Aorta (tissue), 5 donors: ENCODE measurements around the gene PGC. TPM values are rescaled to one million over a fixed set of nuclear protein-coding genes. Genes with fewer than 3 reads are reported as not detected.

Experiments
- ATAC-seq: fragments of 200-7000 bp; cut with Tn5 transposase; one replicate; pipeline ENCODE4 v1.9.1; 2022; ENCODE audit warnings: moderate library complexity; ENCODE audit not compliant: low FRiP score
- DNase-seq, 2 donors: peaks; one replicate each; pipeline ENCODE4 v3.0.0-alpha.2; 2020
- H3K27ac ChIP-seq, 2 donors: one replicate each; pipeline ENCODE4 v1.5.1; 2013; ENCODE audit warnings: low read length in 2 of 2, mild to moderate bottlenecking in 2 of 2, moderate library complexity in 2 of 2, control low read depth in 1 of 2, inconsistent platforms in 1 of 2, low read depth in 1 of 2
- H3K27me3 ChIP-seq, 2 donors: one replicate each; pipeline ENCODE4 v1.6.1; 2013; ENCODE audit warnings: control low read depth in 1 of 2, low read length in 1 of 2, mild to moderate bottlenecking in 1 of 2, moderate library complexity in 1 of 2; ENCODE audit not compliant: insufficient read depth in 2 of 2, control insufficient read depth in 1 of 2
- H3K36me3 ChIP-seq, 2 donors: one replicate each; pipeline ENCODE4 v1.6.1; 2013; ENCODE audit warnings: control low read depth in 1 of 2, low read length in 1 of 2, mild to moderate bottlenecking in 1 of 2; ENCODE audit not compliant: insufficient read depth in 2 of 2, control insufficient read depth in 1 of 2
- H3K4me1 ChIP-seq, 2 donors: one replicate each; pipeline ENCODE4 v1.6.1; 2013; ENCODE audit warnings: low read length in 2 of 2, control low read depth in 1 of 2, mild to moderate bottlenecking in 1 of 2, moderate library complexity in 1 of 2; ENCODE audit not compliant: insufficient read depth in 2 of 2, control insufficient read depth in 1 of 2
- H3K4me3 ChIP-seq, 2 donors: one replicate each; pipeline ENCODE4 v1.5.1; 2013; ENCODE audit warnings: low read length in 2 of 2, control low read depth in 1 of 2, mild to moderate bottlenecking in 1 of 2
- H3K9me3 ChIP-seq: one replicate; pipeline ENCODE4 v1.6.1; 2013; ENCODE audit warnings: mild to moderate bottlenecking, low read length; ENCODE audit not compliant: control insufficient read depth
- WGBS, 2 donors: extraction: QIAGEN DNeasy Blood & Tissue Kit; methylation state at CpG; one replicate each; pipeline ENCODE4 v1.1.7; 2013; 5-methylcytosine and 5-hydroxymethylcytosine counted together
- intact Hi-C, 2 donors: fragments of 100-400 bp; cut with DNase I; formaldehyde crosslinking; loops; one replicate each; pipeline versions ENCODE4 v1.14.2 to v1.15.0; 2022
- polyA plus RNA-seq, 2 donors: library from polyadenylated mRNA; stranded (reverse); fragments of 200-250 nt; gene quantifications; one replicate each; pipeline ENCODE4 v1.2.3, GENCODE V29; 2013
- total RNA-seq, 2 donors: library from RNA; stranded (reverse); fragmentation: NEBNext Ultra II Directional; extraction: Animal tissue kit (Norgen Biotek cat#: 25700); gene quantifications; one replicate each; pipeline ENCODE4 v1.2.1, GENCODE V29; 2021
- donor health status: healthy with polysubstance abuse.
- donor health status: Bipolar disorder and iron deficiency.
- donor health status: DM: no; HTN: no; CAD: no.
- donor health status: DM: no; HTN: no; CAD: no.
- donor health status: DM: yes; HTN: yes; CAD: no.

Gene PGC
- total and polyA plus RNA-seq, 4 donors: 0.33 to 2.5 (median 0.86) TPM

DNA sequence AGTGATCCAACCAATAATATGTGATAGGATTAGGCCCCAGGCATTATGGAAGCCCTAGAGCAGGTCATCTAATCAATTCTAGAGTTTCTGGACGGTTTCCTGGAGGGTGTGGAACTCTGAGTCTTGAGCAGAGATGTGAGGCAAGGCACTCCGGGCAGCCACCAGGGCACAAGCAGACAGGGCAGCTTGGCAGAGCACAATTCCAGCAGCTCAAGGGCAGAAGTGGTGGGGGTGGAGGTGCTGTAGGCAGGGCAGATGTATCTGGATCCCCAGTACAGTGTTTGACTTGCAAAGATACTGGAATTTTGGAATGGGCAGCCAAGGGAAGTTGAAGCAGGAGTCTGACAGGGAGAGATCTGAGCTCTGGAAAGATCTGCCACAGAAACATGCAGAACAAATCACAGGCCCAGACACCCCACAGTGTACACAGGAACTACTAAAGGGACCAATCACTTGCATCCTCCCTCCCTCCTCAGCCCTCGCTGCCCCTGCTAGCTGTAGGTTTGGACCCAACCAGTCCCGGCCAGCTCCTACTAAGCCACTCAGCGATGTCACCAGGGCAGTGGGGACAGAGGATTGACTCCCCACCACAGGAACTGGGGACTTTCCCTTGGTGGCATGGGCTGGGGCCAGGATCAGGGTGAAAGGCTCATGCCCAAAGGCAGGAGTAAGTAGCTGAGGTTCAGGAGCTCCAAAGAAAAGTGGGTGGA lies 58.8 kb downstream of the PGC start:
- Histone ChIP-seq H3K4me3 (no peak overlapping the region), H3K4me1 (no peaks in the 10 kb centered on the region), H3K27ac (no peak overlapping the region), H3K36me3 (peaks cover 0 to 6% of the 10 kb centered on the region in 2 donors), H3K27me3 (no peaks in the 10 kb centered on the region), H3K9me3 (no peaks in the 10 kb centered on the region)
- no peak for ATAC-seq
- peak; percentile 38 to 51 for DNase-seq
- intact Hi-C loops: loop anchor here in 1 of 2 donors (10.0 kb wide), 1 partner anchor 264 kb away; no protein-coding TSS in a partner anchor
- WGBS, 2 donors: 88 to 89% methylated on average over 5 of the region's 5 CpGs

DNA sequence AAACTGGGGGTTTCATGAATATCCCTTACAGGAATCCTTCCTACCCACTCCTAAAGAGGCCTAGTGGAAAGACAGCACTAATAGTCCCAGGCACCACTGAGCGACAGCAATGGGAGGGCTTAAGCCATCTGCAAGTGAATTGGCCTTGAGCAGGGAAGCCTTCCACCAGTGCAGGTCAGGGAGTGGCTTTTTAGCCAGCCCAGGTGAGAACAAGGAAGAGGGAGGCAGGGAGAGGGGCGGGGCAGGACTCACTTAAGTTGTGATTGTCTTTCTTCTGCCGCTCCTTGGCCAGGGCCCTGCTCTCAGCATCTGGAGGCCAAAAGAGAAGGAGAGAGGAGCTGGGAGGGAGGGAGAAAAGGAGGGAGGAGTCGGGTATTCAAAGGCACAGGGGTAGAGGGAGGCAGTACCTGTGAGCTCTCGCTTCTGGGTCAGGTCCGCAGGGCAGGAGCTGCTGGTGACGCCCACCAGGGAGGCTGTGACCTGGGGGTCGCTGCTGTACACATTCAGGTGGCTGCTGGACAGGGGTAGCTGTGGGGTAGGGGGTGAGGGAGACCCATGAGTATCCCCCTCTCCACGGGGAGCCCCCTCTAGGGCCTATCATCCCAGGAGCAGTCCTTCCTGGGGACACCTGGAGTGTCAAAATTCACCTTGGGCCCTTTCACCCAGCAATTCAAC lies 59.6 kb downstream of the PGC start:
- 76 to 83% methylated on average over 9 of the region's 9 CpGs for WGBS, 2 donors
- DNase-seq (peak; percentile 34 to 55), ATAC-seq (no peak)
- no peaks in the 10 kb centered on the region for H3K27me3 ChIP-seq
- H3K4me3 ChIP-seq: no peak overlapping the region
- H3K4me1 ChIP-seq: no peaks in the 10 kb centered on the region
- intact Hi-C loops: loop anchor here in 1 of 2 donors (10.0 kb wide), 1 partner anchor 263 kb away; no protein-coding TSS in a partner anchor
- H3K36me3 ChIP-seq: peaks cover 0 to 6% of the 10 kb centered on the region in 2 donors
- no peaks in the 10 kb centered on the region for H3K9me3 ChIP-seq
- no peak overlapping the region for H3K27ac ChIP-seq

Other genes starting within 250 kb of the PGC start
- gene FOXP4, start 201.0 kb downstream of the PGC start, total RNA-seq: 10 to 100 TPM; 31.6 to 36.2 TPM
- 10 to 100 TPM in 1 of 2 donors, 1 to 10 TPM in 1; 9.1 to 11.3 TPM for gene FOXP4, start 201.0 kb downstream of the PGC start, polyA plus RNA-seq
- gene MDFI, start 108.9 kb downstream of the PGC start, total RNA-seq: 10 to 100 TPM in 1 of 2 donors, 1 to 10 TPM in 1; 9.3 to 22.3 TPM
- 1 to 10 TPM in 1 of 2 donors, under 1 TPM in 1; 0.13 to 5.4 TPM for gene MDFI, start 108.9 kb downstream of the PGC start, polyA plus RNA-seq
- 10 to 100 TPM; 22.2 to 32.1 TPM for gene TFEB, start 11.8 kb downstream of the PGC start, total RNA-seq
- 10 to 100 TPM in 1 of 2 donors, 1 to 10 TPM in 1; 7.3 to 20.9 TPM for gene TFEB, start 11.8 kb downstream of the PGC start, polyA plus RNA-seq
- 1 to 10 TPM; 3.7 to 5.4 TPM for gene FRS3, start 32.5 kb upstream of the PGC start, total RNA-seq
- gene FRS3, start 32.5 kb upstream of the PGC start, polyA plus RNA-seq: 10 to 100 TPM in 1 of 2 donors, 1 to 10 TPM in 1; 1.0 to 16.2 TPM
- 1 to 10 TPM; 3.5 to 8.8 TPM for gene PRICKLE4, start 33.4 kb upstream of the PGC start, total RNA-seq
- gene PRICKLE4, start 33.4 kb upstream of the PGC start, polyA plus RNA-seq: 1 to 10 TPM in 1 of 2 donors, under 1 TPM in 1; 0.61 to 1.5 TPM
- gene TOMM6, start 40.3 kb upstream of the PGC start, total RNA-seq: 10 to 100 TPM; 74.8 to 75.5 TPM
- gene TOMM6, start 40.3 kb upstream of the PGC start, polyA plus RNA-seq: 100 to 1,000 TPM; 213 to 236 TPM
- gene USP49, start 148.0 kb upstream of the PGC start, total RNA-seq: 1 to 10 TPM; 2.3 to 5.3 TPM
- 1 to 10 TPM; 1.3 to 1.5 TPM for gene USP49, start 148.0 kb upstream of the PGC start, polyA plus RNA-seq
- 10 to 100 TPM; 11.7 to 16.1 TPM for gene MED20, start 173.7 kb upstream of the PGC start, total RNA-seq
- 1 to 10 TPM; 6.1 to 7.5 TPM for gene MED20, start 173.7 kb upstream of the PGC start, polyA plus RNA-seq
- gene BYSL, start 174.1 kb upstream of the PGC start, total RNA-seq: 10 to 100 TPM in 1 of 2 donors, 1 to 10 TPM in 1; 9.7 to 12.0 TPM
- 1 to 10 TPM; 3.4 to 5.6 TPM for gene BYSL, start 174.1 kb upstream of the PGC start, polyA plus RNA-seq
- gene CCND3, start 194.4 kb upstream of the PGC start, total RNA-seq: 10 to 100 TPM; 47.8 to 51.4 TPM
- gene CCND3, start 194.4 kb upstream of the PGC start, polyA plus RNA-seq: 10 to 100 TPM; 45.2 to 48.3 TPM